Measurements from ENCODE around the gene ZNF865. TPM values are rescaled to one million over a fixed set of nuclear protein-coding genes. Genes with fewer than 3 reads are reported as not detected.

The ZNF865 gene
- total and polyA plus RNA-seq, 2 of the 8 experiments (the other 6 are each of a cell fraction or from before 2014, with no cell fraction given) = 3.5 to 13.6 TPM

DNA sequence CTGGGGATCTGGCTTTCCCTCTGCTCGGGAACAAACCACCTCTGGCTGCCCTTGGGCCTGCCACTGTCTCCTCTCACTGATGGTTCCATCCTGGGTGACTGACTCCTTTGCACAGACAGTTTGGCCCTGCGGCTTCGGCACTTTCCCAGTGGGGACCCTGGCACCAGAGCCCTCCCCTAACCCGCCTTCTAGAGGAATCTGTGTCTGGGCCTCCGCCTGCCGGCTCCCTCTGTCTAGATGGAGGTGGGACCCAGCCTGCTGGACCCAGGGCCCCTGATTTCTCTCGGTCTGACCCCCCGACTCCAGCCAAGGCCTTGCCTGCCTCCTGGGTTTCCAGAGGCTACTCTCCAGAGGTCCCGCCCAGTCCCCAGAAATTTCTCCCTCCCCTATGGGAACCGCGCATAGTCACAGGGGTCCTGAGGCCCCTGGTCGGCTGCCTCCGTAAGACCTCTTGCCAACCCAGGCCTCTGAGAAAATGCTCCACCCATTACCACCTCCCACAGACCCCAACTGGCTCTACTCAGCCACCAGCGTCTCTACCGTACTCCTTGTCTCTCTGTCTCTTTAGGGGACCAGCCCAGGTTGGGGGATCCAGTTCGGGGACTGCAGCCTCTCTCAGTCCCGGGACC is 45.3 kb downstream of the ZNF865 start:
- Histone ChIP-seq H4K5ac (ENCODE audit: insufficient read length, low read depth, low read length) (no peak overlapping the region), H4K20me1 (replicated peaks in 1 of 2; ENCODE audit: control insufficient read depth in 1 of 2, insufficient read depth in 2 of 2, low read length in 2 of 2) (no peaks in the 10 kb centered on the region), H3K36me3 (ENCODE audit: control insufficient read depth in 2 of 4, insufficient read depth in 4 of 4, low read length in 3 of 4) (peaks cover 0 to 3% (median 1%) of the 10 kb centered on the region in 4 experiments; a peak in 2 of 8 replicates), H3K4ac (replicated peaks; ENCODE audit: insufficient read length, low read depth, low read length) (no peak overlapping the region), H3K4me1 (replicated peaks in 1 of 4; ENCODE audit: control insufficient read depth in 3 of 4, insufficient read depth in 4 of 4, low read length in 3 of 4) (peaks cover 0 to 8% (median 3%) of the 10 kb centered on the region in 4 experiments; a peak in 5 of 7 replicates), H3K23ac (ENCODE audit: insufficient read length) (no peak overlapping the region), H3K27me3 (replicated peaks in 1 of 4; ENCODE audit: control insufficient read depth in 3 of 4, extremely low read depth in 1 of 4, insufficient read depth in 3 of 4, low read length in 3 of 4) (no peaks in the 10 kb centered on the region), H2BK120ac (replicated peaks; ENCODE audit: low read depth, low read length) (no peak overlapping the region), H3K27ac (ENCODE audit: low read depth, low read length) (no peak overlapping the region), H4K91ac (replicated peaks; ENCODE audit: insufficient read length, low read length) (no peak overlapping the region), H3K23me2 (ENCODE audit: low read depth, low read length) (peaks cover 11% of the 10 kb centered on the region), H2BK20ac (ENCODE audit: low read length) (no peak overlapping the region), H3K14ac (ENCODE audit: insufficient read length) (no peak overlapping the region), H2BK5ac (ENCODE audit: low read depth, low read length) (no peak overlapping the region), H3K9me3 (ENCODE audit: insufficient read depth in 2 of 2, low read depth in 1 of 2, low read length in 1 of 2) (no peaks in the 10 kb centered on the region), H2BK15ac (ENCODE audit: low read length) (no peak overlapping the region), H3K4me3 (ENCODE audit: extremely low read depth in 1 of 4, insufficient read depth in 2 of 4, low read depth in 3 of 4, low read length in 4 of 4) (no peak overlapping the region), H2AK5ac (ENCODE audit: low read depth, low read length) (no peak overlapping the region), H3K18ac (ENCODE audit: extremely low read depth, low read length) (no peak overlapping the region), H2BK12ac (ENCODE audit: low read depth, low read length) (no peak overlapping the region), H3K56ac (replicated peaks; ENCODE audit: insufficient read length, low read depth, low read length) (no peak overlapping the region), H4K8ac (ENCODE audit: extremely low read depth, insufficient read depth, low read length) (no peak overlapping the region), H3K79me1 (ENCODE audit: low read depth, low read length) (peaks cover 2% of the 10 kb centered on the region; the same call in 1 of the 2 replicates), H2AFZ (ENCODE audit: low read length) (no peak overlapping the region), H3K79me2 (ENCODE audit: control insufficient read depth in 1 of 2, insufficient read depth in 2 of 2, low read length in 2 of 2) (peaks cover 2 to 4% of the 10 kb centered on the region in 2 experiments), H3K4me2 (ENCODE audit: insufficient read depth in 1 of 2, low read depth in 2 of 2, low read length in 2 of 2) (no peak overlapping the region), H3K9ac (replicated peaks in 1 of 4; ENCODE audit: extremely low read depth in 1 of 4, low read depth in 3 of 4, low read length in 3 of 4) (no peak overlapping the region)
- no peak for DNase-seq (ENCODE audit: low read depth in 1 of 2, low spot score in 2 of 2)
- FAIRE-seq = no peak
- CTCF ChIA-PET (ENCODE audit: partially characterized antibody) = interaction anchor here (0.9 to 6.9 kb wide), 2 partner anchors 19 to 21 kb away, joined by 3 to 56 read pairs; no protein-coding TSS in a partner anchor
- POLR2A ChIA-PET (ENCODE audit: partially characterized antibody) = interaction anchor here (9.2 kb wide), 1 partner anchor 17 kb away, joined by 96 read pairs; no protein-coding TSS in a partner anchor
- WGBS, 2 experiments (ENCODE audit: extremely low coverage in 1 of 2, insufficient coverage in 1 of 2, insufficient read length in 1 of 2, insufficient replicate concordance in 2 of 2, low coverage in 1 of 2, low lambda C conversion rate in 2 of 2, missing lambda C conversion rate in 1 of 2) = 91% methylated on average over 17 of the region's 17 CpGs; no CpG with 5 or more reads in 1 of the 2 experiments
- TF ChIP-seq CHD1 (IDR thresholded peaks at IDR 0.05; ENCODE audit: low read depth, low read length) (no peak), PHF8 (conservative IDR thresholded peaks at IDR 0.05; ENCODE audit: low read depth, low read length) (no peak), RAD21 (IDR thresholded peaks at IDR 0.05 in 1 of 2, conservative IDR thresholded peaks at IDR 0.05 in 1 of 2; ENCODE audit: low read depth in 2 of 2, low read length in 2 of 2) (no peak), BCL11A (IDR thresholded peaks at IDR 0.05; ENCODE audit: low read depth in 2 of 2, low read length in 2 of 2) (no peak), CBX5 (IDR thresholded peaks at IDR 0.05; ENCODE audit: low read depth, low read length) (no peak), CBX8 (IDR thresholded peaks at IDR 0.05; ENCODE audit: borderline replicate concordance, low read depth, low read length) (no peak), TEAD4 (IDR thresholded peaks at IDR 0.05; ENCODE audit: low read depth, low read length) (no peak), NANOG (IDR thresholded peaks at IDR 0.05; ENCODE audit: insufficient read depth, low read depth, low read length, poor library complexity, severe bottlenecking) (no peak), SIRT6 (IDR thresholded peaks at IDR 0.05; ENCODE audit: low read length) (no peak), SP2 (IDR thresholded peaks at IDR 0.05; ENCODE audit: low read length) (no peak), ZNF274 (IDR thresholded peaks at IDR 0.05; ENCODE audit: borderline replicate concordance, extremely low read depth, low read length) (no peak)
- TF ChIP-seq, protein P1, sequence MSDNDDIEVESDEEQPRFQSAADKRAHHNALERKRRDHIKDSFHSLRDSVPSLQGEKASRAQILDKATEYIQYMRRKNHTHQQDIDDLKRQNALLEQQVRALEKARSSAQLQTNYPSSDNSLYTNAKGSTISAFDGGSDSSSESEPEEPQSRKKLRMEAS (IDR thresholded peaks at IDR 0.05) = no peak

Measured in H1 (cell line).